Measurements from ENCODE around the gene TMOD4.
"Not testable (repeated sequence)": the region's sequence is repeated elsewhere in the genome, so short reads cannot be mapped to it uniquely, and the experiment has no call there.

- TF ChIP-seq CTCF, EP300, POLR2AphosphoS5 (IDR thresholded peaks at IDR 0.05): not testable (repeated sequence)
Observed at GRCh38 chr1:151188667-151189066, 12.9 kb upstream of the TMOD4 start.
